H1 (cell line): ENCODE data around the gene LCN2. TPM values are rescaled to one million over a fixed set of nuclear protein-coding genes. Genes with fewer than 3 reads are reported as not detected.
A peak's percentile ranks its signal among the peaks of the same experiment; 100 is the strongest.

Experiments
- CTCF ChIA-PET: fragments of 300-600 bp; sonication (Branson Sonifier 250); formaldehyde crosslinking; loops from one replicate; lab custom pipeline; 2021; ENCODE audit not compliant: partially characterized antibody; lab: Charles Lee
- POLR2A ChIA-PET: fragments of 300-600 bp; sonication (Branson Sonifier 250); formaldehyde crosslinking; loops from one replicate; lab custom pipeline; 2021; ENCODE audit warnings: inconsistent platforms; ENCODE audit not compliant: partially characterized antibody; lab: Charles Lee
- DNase-seq, 2 experiments: peaks; one replicate each; pipeline versions ENCODE4 v3.0.0 to v3.0.0-alpha.2; 2010 to 2022; ENCODE audit warnings: low spot score in 2 of 2, low read depth in 1 of 2, mixed read lengths in 1 of 2
- FAIRE-seq: peaks from 2 replicates; lab custom pipeline; 2011; peaks lifted over from hg19 to GRCh38; lab: Jason Lieb, UNC
- H2AFZ ChIP-seq: 2 replicates; pipeline ENCODE4 v1.8.1; 2012; ENCODE audit warnings: low read length, inconsistent platforms
- H2AK5ac ChIP-seq: 2 replicates; pipeline ENCODE4 v1.6.1; 2013; ENCODE audit warnings: low read depth, low read length
- H2BK120ac ChIP-seq: replicated peaks from 2 replicates; pipeline ENCODE3; 2013; ENCODE audit warnings: low read depth, low read length, inconsistent platforms
- H2BK12ac ChIP-seq: 2 replicates; pipeline ENCODE4 v1.6.1; 2013; ENCODE audit warnings: low read depth, low read length
- H2BK15ac ChIP-seq: 2 replicates; pipeline ENCODE4 v1.6.1; 2013; ENCODE audit warnings: low read length
- H2BK20ac ChIP-seq: 2 replicates; pipeline ENCODE4 v1.6.1; 2013; ENCODE audit warnings: low read length
- H2BK5ac ChIP-seq: 2 replicates; pipeline ENCODE4 v1.6.1; 2013; ENCODE audit warnings: low read depth, low read length
- H3K14ac ChIP-seq: 2 replicates; pipeline ENCODE4 v1.6.1; 2013; ENCODE audit warnings: inconsistent platforms; ENCODE audit not compliant: insufficient read length
- H3K18ac ChIP-seq: 2 replicates; pipeline ENCODE4 v1.6.1; 2013; ENCODE audit warnings: low read length; ENCODE audit errors: extremely low read depth
- H3K23ac ChIP-seq: 2 replicates; pipeline ENCODE4 v1.6.1; 2013; ENCODE audit warnings: inconsistent platforms; ENCODE audit not compliant: insufficient read length
- H3K23me2 ChIP-seq: 2 replicates; pipeline ENCODE4 v1.6.1; 2013; ENCODE audit warnings: low read depth, low read length
- H3K27ac ChIP-seq: 2 replicates; pipeline ENCODE4 v1.6.1; 2011; ENCODE audit warnings: low read depth, low read length, inconsistent platforms
- H3K27me3 ChIP-seq, 4 experiments: replicated peaks in 1 of 4; 1 replicate in 1 of 4; 2 replicates in 3 of 4; pipeline versions ENCODE4 v1.6.1 to v1.8.1; 2011 to 2013; ENCODE audit warnings: low read length in 3 of 4, mild to moderate bottlenecking in 3 of 4, inconsistent platforms in 2 of 4, mixed read lengths in 2 of 4, moderate library complexity in 1 of 4; ENCODE audit not compliant: control insufficient read depth in 3 of 4, insufficient read depth in 3 of 4; ENCODE audit errors: extremely low read depth in 1 of 4
- H3K36me3 ChIP-seq, 4 experiments: 2 replicates each; pipeline versions ENCODE4 v1.6.1 to v1.8.1; 2011 to 2013; ENCODE audit warnings: mild to moderate bottlenecking in 4 of 4, low read length in 3 of 4, moderate library complexity in 2 of 4, control low read depth in 1 of 4, inconsistent platforms in 1 of 4; ENCODE audit not compliant: insufficient read depth in 4 of 4, control insufficient read depth in 2 of 4
- H3K4ac ChIP-seq: replicated peaks from 2 replicates; pipeline ENCODE3; 2013; ENCODE audit warnings: low read length, low read depth, mixed read lengths, inconsistent platforms; ENCODE audit not compliant: insufficient read length
- H3K4me1 ChIP-seq, 4 experiments: replicated peaks in 1 of 4; 1 replicate in 1 of 4; 2 replicates in 3 of 4; pipeline versions ENCODE4 v1.6.1 to v1.8.1; 2011 to 2013; ENCODE audit warnings: low read length in 3 of 4, inconsistent platforms in 2 of 4, mixed read lengths in 1 of 4; ENCODE audit not compliant: insufficient read depth in 4 of 4, control insufficient read depth in 3 of 4
- H3K4me2 ChIP-seq, 2 experiments: 2 replicates each; pipeline versions ENCODE4 v1.6.1 to v1.8.1; 2011 to 2013; ENCODE audit warnings: low read depth in 2 of 2, low read length in 2 of 2, control low read depth in 1 of 2, inconsistent platforms in 1 of 2, mild to moderate bottlenecking in 1 of 2; ENCODE audit not compliant: insufficient read depth in 1 of 2
- H3K4me3 ChIP-seq, 4 experiments: fragments of 200-600, 300-600 bp in 1 of 4; sonication (generic), shearing (Covaris generic), sonication (Bioruptor Twin) in 1 of 4; 2 replicates each; pipeline versions ENCODE4 v1.5.1 to v1.8.1; 2011 to 2016; ENCODE audit warnings: low read length in 4 of 4, low read depth in 3 of 4, control low read depth in 2 of 4, inconsistent platforms in 2 of 4, mild to moderate bottlenecking in 2 of 4, mixed read lengths in 1 of 4, moderate library complexity in 1 of 4; ENCODE audit not compliant: insufficient read depth in 2 of 4; ENCODE audit errors: extremely low read depth in 1 of 4
- H3K56ac ChIP-seq: replicated peaks from 2 replicates; pipeline ENCODE3; 2013; ENCODE audit warnings: low read depth, mild to moderate bottlenecking, mixed read lengths, low read length, inconsistent platforms; ENCODE audit not compliant: insufficient read length
- H3K79me1 ChIP-seq: 2 replicates; pipeline ENCODE4 v1.6.1; 2013; ENCODE audit warnings: low read depth, low read length, control low read depth
- H3K79me2 ChIP-seq, 2 experiments: 2 replicates each; pipeline versions ENCODE4 v1.6.1 to v1.8.1; 2012 to 2013; ENCODE audit warnings: low read length in 2 of 2, mild to moderate bottlenecking in 2 of 2, inconsistent platforms in 1 of 2; ENCODE audit not compliant: insufficient read depth in 2 of 2, control insufficient read depth in 1 of 2
- H3K9ac ChIP-seq, 4 experiments: replicated peaks in 1 of 4; 1 replicate in 1 of 4; 2 replicates in 3 of 4; pipeline versions ENCODE4 v1.6.1 to v1.8.1; 2011 to 2013; ENCODE audit warnings: low read depth in 3 of 4, low read length in 3 of 4, control low read depth in 2 of 4, mild to moderate bottlenecking in 2 of 4, moderate library complexity in 2 of 4, inconsistent platforms in 1 of 4; ENCODE audit errors: extremely low read depth in 1 of 4
- H3K9me3 ChIP-seq, 2 experiments: 2 replicates each; pipeline versions ENCODE4 v1.6.1 to v1.8.1; 2012 to 2013; ENCODE audit warnings: mild to moderate bottlenecking in 2 of 2, moderate library complexity in 2 of 2, control low read depth in 1 of 2, inconsistent platforms in 1 of 2, low read depth in 1 of 2, low read length in 1 of 2, mixed read lengths in 1 of 2; ENCODE audit not compliant: insufficient read depth in 2 of 2
- H4K20me1 ChIP-seq, 2 experiments: replicated peaks in 1 of 2; 2 replicates each; pipeline versions ENCODE3 to v1.8.1; 2011 to 2013; ENCODE audit warnings: inconsistent platforms in 2 of 2, low read length in 2 of 2, mild to moderate bottlenecking in 1 of 2; ENCODE audit not compliant: insufficient read depth in 2 of 2, control insufficient read depth in 1 of 2
- H4K5ac ChIP-seq: 2 replicates; pipeline ENCODE4 v1.6.1; 2013; ENCODE audit warnings: low read length, low read depth, mixed read lengths, inconsistent platforms; ENCODE audit not compliant: insufficient read length
- H4K8ac ChIP-seq: 2 replicates; pipeline ENCODE4 v1.8.0; 2013; ENCODE audit warnings: mild to moderate bottlenecking, moderate library complexity, low read length, inconsistent platforms; ENCODE audit not compliant: insufficient read depth; ENCODE audit errors: extremely low read depth
- H4K91ac ChIP-seq: replicated peaks from 2 replicates; pipeline ENCODE3; 2013; ENCODE audit warnings: low read length, mixed read lengths, inconsistent platforms; ENCODE audit not compliant: insufficient read length
- HDAC6 ChIP-seq: IDR thresholded peaks from one replicate; pipeline ENCODE4 v1.7.1; 2012; ENCODE audit warnings: low read depth, mild to moderate bottlenecking, inconsistent platforms, low read length, moderate library complexity
- POLR2AphosphoS5 ChIP-seq: IDR thresholded peaks from 2 replicates; pipeline ENCODE4 v1.6.1; 2011; ENCODE audit warnings: low read depth, low read length
- SP2 ChIP-seq: IDR thresholded peaks from 2 replicates; pipeline ENCODE4 v1.6.1; 2012; ENCODE audit warnings: mild to moderate bottlenecking, low read length, inconsistent platforms
- TCF12 ChIP-seq: IDR thresholded peaks from 2 replicates; pipeline ENCODE4 v1.6.1; 2011; ENCODE audit warnings: low read depth, mild to moderate bottlenecking, low read length
- WGBS, 2 experiments: shearing (Covaris generic) in 1 of 2; methylation state at CpG; one replicate each; pipeline versions ENCODE4 v1.1.6 to v1.1.7; 2013 to 2015; ENCODE audit warnings: low lambda C conversion rate in 2 of 2, mixed read lengths in 2 of 2, inconsistent platforms in 1 of 2, low coverage in 1 of 2, missing lambda C conversion rate in 1 of 2; ENCODE audit not compliant: insufficient replicate concordance in 2 of 2, insufficient coverage in 1 of 2, insufficient read length in 1 of 2; ENCODE audit errors: extremely low coverage in 1 of 2, missing lambda C conversion rate in 1 of 2; 5-methylcytosine and 5-hydroxymethylcytosine counted together
- polyA plus RNA-seq, 7 experiments: library from polyadenylated mRNA; depleted of rRNA in 3 of 7; stranded (reverse) in 5 of 7; unstranded in 2 of 7; fragments of >200 nt in 5 of 7; fragments of 200-250 nt in 2 of 7; gene quantifications; 1 replicate in 5 of 7; 2 replicates in 1 of 7; 4 replicates in 1 of 7; pipeline versions ENCODE4 v1.2.1 to v1.2.3, GENCODE V29; 2011 to 2013; ENCODE audit warnings: missing spikeins in 2 of 7, mixed read lengths in 2 of 7
- total RNA-seq: library from RNA; stranded (reverse); fragmentation: NEBNext Ultra II Directional; extraction: Animal tissue kit (Norgen Biotek cat#: 25700); gene quantifications from 2 replicates; pipeline ENCODE4 v1.2.1, GENCODE V29; 2021
- TF ChIP-seq, protein P1 (sequence below): IDR thresholded peaks from 2 replicates; pipeline ENCODE4 v1.6.1; 2011; ENCODE audit warnings: low read length, improper control_type of control experiment

LCN2 gene
- total and polyA plus RNA-seq, 2 of the 8 experiments (the other 6 are each of a cell fraction or from before 2014, with no cell fraction given) = 1.1 to 1.6 TPM

DNA sequence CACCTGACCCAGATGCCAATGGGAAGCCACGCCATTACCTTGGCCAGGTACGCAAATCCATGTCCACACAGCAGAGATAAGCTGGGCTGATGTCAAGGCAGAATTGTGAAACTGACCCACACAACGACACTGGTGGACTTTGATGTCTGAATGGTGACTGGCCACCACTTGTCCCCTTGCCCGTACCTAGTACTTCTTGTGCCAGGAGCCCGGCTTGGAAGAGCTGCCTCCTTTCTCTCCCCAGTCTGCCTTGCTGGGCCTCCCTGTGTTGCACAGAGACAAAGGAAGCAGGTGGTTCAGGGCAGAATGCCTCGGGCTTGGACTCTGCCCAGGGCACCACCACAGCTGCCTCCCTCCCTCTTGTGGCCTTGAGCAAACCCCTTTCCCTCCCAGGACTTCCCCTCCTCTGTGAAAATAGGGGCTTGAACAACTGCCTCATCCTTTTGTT is 45.1 kb upstream of the LCN2 start:
- Histone ChIP-seq H3K9ac (no peak overlapping the region), H3K4me2 (no peak overlapping the region), H3K36me3 (peaks cover 25 to 56% (median 44%) of the 10 kb centered on the region in 4 experiments), H3K4me1 (peaks cover 11 to 16% (median 12%) of the 10 kb centered on the region in 4 experiments), H3K4ac (no peak overlapping the region), H2BK5ac (no peak overlapping the region), H3K56ac (no peak overlapping the region), H4K8ac (no peak overlapping the region), H2BK15ac (no peak overlapping the region), H3K18ac (no peak overlapping the region), H3K27ac (no peak overlapping the region), H2BK12ac (no peak overlapping the region), H3K23ac (no peak overlapping the region), H3K14ac (no peak overlapping the region), H2BK20ac (no peak overlapping the region), H4K91ac (no peak overlapping the region), H2AK5ac (no peak overlapping the region), H4K20me1 (peaks cover 9 to 34% of the 10 kb centered on the region in 2 experiments), H3K79me2 (peaks cover 0 to 16% of the 10 kb centered on the region in 2 experiments; a peak in 2 of 4 replicates), H2AFZ (no peak overlapping the region), H2BK120ac (no peak overlapping the region), H3K4me3 (no peak overlapping the region), H3K79me1 (peaks cover 11% of the 10 kb centered on the region), H4K5ac (no peak overlapping the region), H3K23me2 (peaks cover under 1% of the 10 kb centered on the region), H3K9me3 (no peaks in the 10 kb centered on the region), H3K27me3 (no peaks in the 10 kb centered on the region)
- FAIRE-seq = no peak
- CTCF ChIA-PET = interaction anchor here (0.7 to 10.5 kb wide), 7 partner anchors 10 to 69 kb away, joined by 3 to 114 read pairs (median 6); no protein-coding TSS in a partner anchor
- 92% methylated on average over 6 of the region's 6 CpGs; no CpG with 5 or more reads in 1 of the 2 experiments for WGBS, 2 experiments
- DNase-seq = no peak
- POLR2A ChIA-PET = interaction anchor here (1.6 to 12.1 kb wide), 3 partner anchors 11 to 24 kb away, joined by 4 to 119 read pairs (median 33); no protein-coding TSS in a partner anchor
- no peak for TF ChIP-seq SP2
- TF ChIP-seq, protein P1, sequence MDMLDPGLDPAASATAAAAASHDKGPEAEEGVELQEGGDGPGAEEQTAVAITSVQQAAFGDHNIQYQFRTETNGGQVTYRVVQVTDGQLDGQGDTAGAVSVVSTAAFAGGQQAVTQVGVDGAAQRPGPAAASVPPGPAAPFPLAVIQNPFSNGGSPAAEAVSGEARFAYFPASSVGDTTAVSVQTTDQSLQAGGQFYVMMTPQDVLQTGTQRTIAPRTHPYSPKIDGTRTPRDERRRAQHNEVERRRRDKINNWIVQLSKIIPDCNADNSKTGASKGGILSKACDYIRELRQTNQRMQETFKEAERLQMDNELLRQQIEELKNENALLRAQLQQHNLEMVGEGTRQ = no peak
- TF ChIP-seq POLR2AphosphoS5 = peak; percentile 22; the same call in 1 of the 2 replicates
- TF ChIP-seq TCF12 = no peak
- TF ChIP-seq HDAC6 = no peak
